Suprapubic skin (tissue), 3 donors: ENCODE data around the gene CPA5.

Source experiments
- CTCF ChIP-seq, 2 donors: fragments of 200-600 bp in 1 of 2; fragments of 450-650 bp in 1 of 2; sonication (generic) in 1 of 2; IDR thresholded peaks; one replicate each; pipeline ENCODE4 v1.5.1; 2016 to 2019; ENCODE audit warnings: antibody characterized with exemption in 2 of 2, mild to moderate bottlenecking in 1 of 2, moderate library complexity in 1 of 2
- EP300 ChIP-seq: sonication (generic); formaldehyde crosslinking; IDR thresholded peaks from one replicate; pipeline ENCODE4 v1.6.1; 2017; ENCODE audit warnings: antibody characterized with exemption

GRCh38 chr7:130394421-130395195 lies 50.0 kb downstream of the CPA5 start:
- TF ChIP-seq CTCF (IDR thresholded peaks at IDR 0.05) (no peak), EP300 (no peak)
